GM10266 (cell line): ENCODE measurements around the gene SPATA16.

Source experiments
- DNase-seq: peaks from one replicate; pipeline ENCODE4 v3.0.0; 2012; ENCODE audit errors: extremely low spot score
- CTCF ChIP-seq: IDR thresholded peaks from 2 replicates; pipeline ENCODE4 v1.5.1; 2012; ENCODE audit warnings: mild to moderate bottlenecking, low read depth; ENCODE audit not compliant: control insufficient read depth, insufficient read depth; ENCODE audit errors: missing control alignments

The SPATA16 gene

GRCh38 chr3:173128633-173129032 lies 12.4 kb downstream of the SPATA16 start:
- no peak for DNase-seq
- no peak for TF ChIP-seq CTCF

- no peak for DNase-seq
- no peak for TF ChIP-seq CTCF
Measured at GRCh38 chr3:173111321-173111720, 29.7 kb downstream of the SPATA16 start.

GRCh38 chr3:173109143-173109542 lies 31.9 kb downstream of the SPATA16 start:
- no peak for DNase-seq
- TF ChIP-seq CTCF: no peak

- no peak for DNase-seq
- no peak for TF ChIP-seq CTCF
Measured at GRCh38 chr3:173103469-173103868, 37.6 kb downstream of the SPATA16 start.

GRCh38 chr3:173098959-173099358 lies 42.1 kb downstream of the SPATA16 start:
- no peak for DNase-seq
- TF ChIP-seq CTCF: no peak

GRCh38 chr3:173096994-173097785 lies 43.8 kb downstream of the SPATA16 start:
- no peak for TF ChIP-seq CTCF
- DNase-seq: no peak

- DNase-seq: no peak
- no peak for TF ChIP-seq CTCF
Measured at GRCh38 chr3:173096140-173096539, 44.9 kb downstream of the SPATA16 start.
